ENCODE results near the gene ADAM11.

- TF ChIP-seq, protein P1, sequence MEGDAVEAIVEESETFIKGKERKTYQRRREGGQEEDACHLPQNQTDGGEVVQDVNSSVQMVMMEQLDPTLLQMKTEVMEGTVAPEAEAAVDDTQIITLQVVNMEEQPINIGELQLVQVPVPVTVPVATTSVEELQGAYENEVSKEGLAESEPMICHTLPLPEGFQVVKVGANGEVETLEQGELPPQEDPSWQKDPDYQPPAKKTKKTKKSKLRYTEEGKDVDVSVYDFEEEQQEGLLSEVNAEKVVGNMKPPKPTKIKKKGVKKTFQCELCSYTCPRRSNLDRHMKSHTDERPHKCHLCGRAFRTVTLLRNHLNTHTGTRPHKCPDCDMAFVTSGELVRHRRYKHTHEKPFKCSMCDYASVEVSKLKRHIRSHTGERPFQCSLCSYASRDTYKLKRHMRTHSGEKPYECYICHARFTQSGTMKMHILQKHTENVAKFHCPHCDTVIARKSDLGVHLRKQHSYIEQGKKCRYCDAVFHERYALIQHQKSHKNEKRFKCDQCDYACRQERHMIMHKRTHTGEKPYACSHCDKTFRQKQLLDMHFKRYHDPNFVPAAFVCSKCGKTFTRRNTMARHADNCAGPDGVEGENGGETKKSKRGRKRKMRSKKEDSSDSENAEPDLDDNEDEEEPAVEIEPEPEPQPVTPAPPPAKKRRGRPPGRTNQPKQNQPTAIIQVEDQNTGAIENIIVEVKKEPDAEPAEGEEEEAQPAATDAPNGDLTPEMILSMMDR (IDR thresholded peaks at IDR 0.05): no peak
- no peak for TF ChIP-seq POLR2A (IDR thresholded peaks at IDR 0.05)
Measured at GRCh38 chr17:44751806-44752205, 7.0 kb upstream of the ADAM11 start.
